NCI-H345 (cell line): Measurements from ENCODE around the gene LRFN2.

Experiments used
- DNase-seq: peaks from one replicate; lab custom pipeline; 2025; lab: John Stamatoyannopoulos, UW

LRFN2 gene

GRCh38 chr6:40349123-40349900 lies 237.9 kb downstream of the LRFN2 start:
- no peak for DNase-seq

GRCh38 chr6:40348591-40348990 lies 238.6 kb downstream of the LRFN2 start:
- DNase-seq: no peak

GRCh38 chr6:40347571-40348011 lies 239.6 kb downstream of the LRFN2 start:
- no peak for DNase-seq

- DNase-seq: no peak
Measured at GRCh38 chr6:40346246-40346645, 240.9 kb downstream of the LRFN2 start.

- DNase-seq: no peak
Measured at GRCh38 chr6:40344566-40345167, 242.5 kb downstream of the LRFN2 start.

- DNase-seq: no peak
Measured at GRCh38 chr6:40343877-40344565, 243.1 kb downstream of the LRFN2 start.

GRCh38 chr6:40343318-40343876 lies 243.8 kb downstream of the LRFN2 start:
- DNase-seq: no peak

GRCh38 chr6:40342723-40343122 lies 244.4 kb downstream of the LRFN2 start:
- no peak for DNase-seq

GRCh38 chr6:40341726-40342125 lies 245.4 kb downstream of the LRFN2 start:
- no peak for DNase-seq
